RWPE1 (cell line): ENCODE data around the gene SRCAP.

Source experiments
- CTCF ChIA-PET: fragments of 350-600 bp; sonication (Branson Sonifier 250); formaldehyde crosslinking; extraction: SDS; loops from one replicate; lab custom pipeline; 2021; lab: Yijun Ruan, JAX
- POLR2A ChIA-PET: fragments of 400-600 bp; formaldehyde crosslinking; extraction: SDS; loops from one replicate; lab custom pipeline; 2020; ENCODE audit warnings: antibody characterized with exemption; ENCODE audit not compliant: low non-redundant PET; lab: Yijun Ruan, JAX
- DNase-seq: peaks from one replicate; pipeline ENCODE4 v3.0.0; 2012; ENCODE audit warnings: low spot score
- H3K27ac ChIP-seq: fragments of 450-650 bp; 2 replicates; pipeline ENCODE4 v1.5.1; 2017
- CTCF ChIP-seq: fragments of 450-650 bp; conservative IDR thresholded peaks from 2 replicates; pipeline ENCODE4 v1.5.1; 2017; ENCODE audit warnings: low read depth, mild to moderate bottlenecking

Gene SRCAP

GRCh38 chr16:30663038-30663437 is 35.9 kb upstream of the SRCAP start:
- ChIA-PET POLR2A (no interaction called here), CTCF (interaction anchor here (1.1 kb wide), 1 partner anchor 30 kb away, joined by 3 read pairs; no protein-coding TSS in a partner anchor)
- DNase-seq = no peak
- TF ChIP-seq CTCF = no peak
- H3K27ac ChIP-seq = no peak overlapping the region

GRCh38 chr16:30663820-30664219 is 35.2 kb upstream of the SRCAP start:
- POLR2A ChIA-PET = no interaction called here
- no peak for DNase-seq
- TF ChIP-seq CTCF = no peak
- CTCF ChIA-PET = no interaction called here
- no peak overlapping the region for H3K27ac ChIP-seq

- POLR2A ChIA-PET = no interaction called here
- DNase-seq = no peak
- no peak overlapping the region for H3K27ac ChIP-seq
- TF ChIP-seq CTCF = no peak
- CTCF ChIA-PET = interaction anchor here (1.4 kb wide), 1 partner anchor 28 kb away, joined by 3 read pairs; no protein-coding TSS in a partner anchor
Observed at GRCh38 chr16:30664616-30665109, 34.3 kb upstream of the SRCAP start.

GRCh38 chr16:30665155-30665829 is 33.7 kb upstream of the SRCAP start:
- ChIA-PET CTCF (interaction anchor here (1.4 kb wide), 1 partner anchor 28 kb away, joined by 3 read pairs; no protein-coding TSS in a partner anchor), POLR2A (no interaction called here)
- 0 out of 2 replicates have a peak overlapping the region, but pooled peaks have one; percentile 18 for H3K27ac ChIP-seq
- no peak for TF ChIP-seq CTCF
- DNase-seq = no peak

GRCh38 chr16:30665830-30666190 is 33.2 kb upstream of the SRCAP start:
- ChIA-PET CTCF (interaction anchor here (1.4 kb wide), 1 partner anchor 27 kb away, joined by 3 read pairs; no protein-coding TSS in a partner anchor), POLR2A (no interaction called here)
- DNase-seq = no peak
- no peak for TF ChIP-seq CTCF
- H3K27ac ChIP-seq = 0 out of 2 replicates have a peak overlapping the region, but pooled peaks have one; percentile 18

- H3K27ac ChIP-seq = peak overlapping the region; percentile 17
- TF ChIP-seq CTCF = no peak
- no peak for DNase-seq
- POLR2A ChIA-PET = interaction anchor here (0.5 to 0.6 kb wide), 2 partner anchors 20 to 233 kb away, joined by 4 to 6 read pairs; no protein-coding TSS in a partner anchor
- CTCF ChIA-PET = no interaction called here
Observed at GRCh38 chr16:30666681-30667080, 32.3 kb upstream of the SRCAP start.
